Activated B cell treated with CpG ODN at 0.5 μM for 24 hours (primary cell): ENCODE data around the gene PRLR. TPM values are rescaled to one million over a fixed set of nuclear protein-coding genes. Genes with fewer than 3 reads are reported as not detected.
"Not testable (repeated sequence)": the region's sequence is repeated elsewhere in the genome, so short reads cannot be mapped to it uniquely, and the experiment has no call there.

Source experiments
- ATAC-seq: fragments of 200-7000 bp; cut with Tn5 transposase; one replicate; pipeline ENCODE4 v1.10.0; 2021; ENCODE audit warnings: low read depth, mild to moderate bottlenecking, moderate library complexity
- CTCF ChIA-PET: fragments of 350-600 bp; sonication (Branson Sonifier 250); formaldehyde crosslinking; loops from one replicate; lab custom pipeline; 2021; ENCODE audit warnings: antibody characterized with exemption; lab: Charles Lee
- POLR2A ChIA-PET: fragments of 350-600 bp; sonication (Branson Sonifier 250); formaldehyde crosslinking; loops from one replicate; lab custom pipeline; 2021; ENCODE audit warnings: antibody characterized with exemption; lab: Charles Lee
- DNase-seq: peaks from one replicate; pipeline ENCODE4 v3.0.0; 2022
- H3K27ac Mint-ChIP-seq: one replicate; pipeline ENCODE4 v1.8.0; 2020; ENCODE audit warnings: mixed read lengths
- H3K27me3 Mint-ChIP-seq: one replicate; pipeline ENCODE4 v1.8.0; 2021; ENCODE audit warnings: mixed read lengths
- H3K36me3 Mint-ChIP-seq: one replicate; pipeline ENCODE4 v1.8.0; 2021; ENCODE audit warnings: low read depth, mixed read lengths
- H3K4me1 Mint-ChIP-seq: one replicate; pipeline ENCODE4 v1.8.0; 2021; ENCODE audit warnings: mixed read lengths
- H3K4me3 Mint-ChIP-seq: one replicate; pipeline ENCODE4 v1.8.0; 2020; ENCODE audit warnings: mild to moderate bottlenecking, mixed read lengths
- H3K9me3 Mint-ChIP-seq: one replicate; pipeline ENCODE4 v1.8.0; 2020; ENCODE audit warnings: mixed read lengths
- intact Hi-C: fragments of 100-400 bp; cut with micrococcal nuclease; formaldehyde crosslinking; loops from one replicate; pipeline ENCODE4 v1.15.1; 2024
- total RNA-seq: library from RNA; stranded (reverse); gene quantifications from 2 replicates; pipeline ENCODE4 v1.2.3, GENCODE V29; 2022
- TF ChIP-seq, protein P1 (sequence below): fragments of 200-600 bp; IDR thresholded peaks from one replicate; pipeline ENCODE4 v1.8.0; 2022; ENCODE audit warnings: antibody characterized with exemption, mild to moderate bottlenecking

The PRLR gene
- total RNA-seq, 1 donor from 2014 or later, result 3.7 TPM

DNA sequence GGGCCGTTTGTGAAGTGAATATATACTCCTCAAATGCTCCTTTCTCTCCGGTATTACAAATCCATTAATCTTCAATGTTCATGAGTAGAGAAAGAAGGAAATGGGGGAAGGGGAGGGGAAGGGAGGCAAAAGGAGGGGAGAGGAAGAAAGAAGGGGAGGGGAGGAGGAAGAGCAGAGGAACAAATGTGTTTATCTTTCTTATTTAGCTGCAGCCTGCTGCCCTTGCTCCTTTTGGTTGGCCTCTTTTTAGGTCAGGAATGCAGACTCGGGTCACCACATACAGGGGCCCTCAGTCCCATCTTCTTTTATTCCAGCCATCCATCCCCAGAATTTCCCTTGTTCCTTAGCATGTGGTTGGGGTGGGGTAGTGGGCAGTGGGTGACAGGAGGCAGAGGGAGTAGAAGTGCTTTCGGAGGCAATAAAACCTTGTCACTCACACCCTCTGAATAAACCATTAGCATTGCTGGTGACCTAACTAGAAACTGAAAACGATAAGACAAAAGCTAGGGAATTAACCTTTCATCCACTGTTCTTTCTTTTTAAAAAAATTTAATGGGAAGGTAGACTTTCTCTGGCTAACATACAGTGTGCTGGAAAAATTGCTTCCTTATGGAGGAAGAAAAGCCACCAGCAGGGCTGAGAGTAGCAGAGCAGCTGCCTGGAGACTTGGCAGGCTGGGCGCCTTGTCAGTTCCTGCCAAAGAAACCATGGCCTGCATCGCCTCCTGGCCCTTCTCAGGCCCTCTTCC is 16.8 kb upstream of the PRLR start:
- Mint-ChIP-seq H3K4me3 (no peak overlapping the region), H3K4me1 (no peaks in the 10 kb centered on the region), H3K27me3 (no peaks in the 10 kb centered on the region), H3K27ac (no peak overlapping the region), H3K36me3 (no peaks in the 10 kb centered on the region), H3K9me3 (peaks cover 1% of the 10 kb centered on the region)
- DNase-seq (no peak), ATAC-seq (no peak)
- TF ChIP-seq, protein P1, sequence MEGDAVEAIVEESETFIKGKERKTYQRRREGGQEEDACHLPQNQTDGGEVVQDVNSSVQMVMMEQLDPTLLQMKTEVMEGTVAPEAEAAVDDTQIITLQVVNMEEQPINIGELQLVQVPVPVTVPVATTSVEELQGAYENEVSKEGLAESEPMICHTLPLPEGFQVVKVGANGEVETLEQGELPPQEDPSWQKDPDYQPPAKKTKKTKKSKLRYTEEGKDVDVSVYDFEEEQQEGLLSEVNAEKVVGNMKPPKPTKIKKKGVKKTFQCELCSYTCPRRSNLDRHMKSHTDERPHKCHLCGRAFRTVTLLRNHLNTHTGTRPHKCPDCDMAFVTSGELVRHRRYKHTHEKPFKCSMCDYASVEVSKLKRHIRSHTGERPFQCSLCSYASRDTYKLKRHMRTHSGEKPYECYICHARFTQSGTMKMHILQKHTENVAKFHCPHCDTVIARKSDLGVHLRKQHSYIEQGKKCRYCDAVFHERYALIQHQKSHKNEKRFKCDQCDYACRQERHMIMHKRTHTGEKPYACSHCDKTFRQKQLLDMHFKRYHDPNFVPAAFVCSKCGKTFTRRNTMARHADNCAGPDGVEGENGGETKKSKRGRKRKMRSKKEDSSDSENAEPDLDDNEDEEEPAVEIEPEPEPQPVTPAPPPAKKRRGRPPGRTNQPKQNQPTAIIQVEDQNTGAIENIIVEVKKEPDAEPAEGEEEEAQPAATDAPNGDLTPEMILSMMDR, result no peak
- CTCF ChIA-PET, result no interaction called here
- POLR2A ChIA-PET, result no interaction called here
- intact Hi-C loops, result no loop called here

DNA sequence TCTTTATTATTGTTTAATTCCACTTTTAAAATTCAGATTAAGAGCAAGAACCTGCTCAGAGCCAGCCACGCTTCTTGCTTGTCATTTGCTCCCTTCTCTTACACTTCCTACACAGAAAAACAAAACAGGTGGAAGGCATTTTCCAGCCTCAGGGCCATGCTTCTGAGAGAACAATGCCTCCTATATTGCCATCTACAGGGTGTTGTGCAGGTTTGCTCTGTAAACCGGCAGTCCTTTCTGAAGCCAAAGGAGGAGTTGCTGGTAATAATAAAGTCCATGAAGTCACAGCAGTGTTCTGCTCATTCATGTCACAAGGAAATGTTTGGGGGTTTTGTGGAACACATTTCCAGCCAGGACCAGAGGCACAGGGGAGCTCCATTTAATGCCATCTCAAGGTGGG is 16.1 kb upstream of the PRLR start:
- Mint-ChIP-seq H3K4me1 (no peaks in the 10 kb centered on the region), H3K9me3 (no peaks in the 10 kb centered on the region), H3K4me3 (no peak overlapping the region), H3K27me3 (no peaks in the 10 kb centered on the region), H3K36me3 (no peaks in the 10 kb centered on the region), H3K27ac (no peak overlapping the region)
- TF ChIP-seq, protein P1, result no peak
- intact Hi-C loops, result no loop called here
- ChIA-PET CTCF (no interaction called here), POLR2A (no interaction called here)
- ATAC-seq, result no peak
- no peak for DNase-seq

DNA sequence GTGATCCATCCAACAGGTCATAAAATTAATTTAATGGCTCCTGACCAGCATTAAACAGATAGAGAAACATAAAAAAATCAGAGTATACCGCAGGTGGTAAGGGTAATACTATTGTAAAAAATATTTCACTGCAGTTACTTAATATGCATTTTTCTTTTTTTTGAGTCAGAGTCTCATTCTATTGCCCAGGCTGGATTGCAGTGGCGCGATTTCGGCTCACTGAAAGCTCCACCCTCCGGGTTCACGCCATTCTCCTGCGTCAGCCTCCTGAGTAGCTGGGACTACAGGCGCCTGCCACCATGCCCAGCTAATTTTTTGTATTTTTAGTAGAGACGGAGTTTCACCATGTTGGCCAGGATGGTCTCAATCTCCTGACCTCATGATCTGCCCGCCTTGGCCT is 15.1 kb upstream of the PRLR start:
- intact Hi-C loops, H3K9me3 Mint-ChIP-seq, H3K27me3 Mint-ChIP-seq, DNase-seq, POLR2A ChIA-PET, H3K36me3 Mint-ChIP-seq, CTCF ChIA-PET, ATAC-seq, H3K4me3 Mint-ChIP-seq, H3K27ac Mint-ChIP-seq, H3K4me1 Mint-ChIP-seq: not testable (repeated sequence)

DNA sequence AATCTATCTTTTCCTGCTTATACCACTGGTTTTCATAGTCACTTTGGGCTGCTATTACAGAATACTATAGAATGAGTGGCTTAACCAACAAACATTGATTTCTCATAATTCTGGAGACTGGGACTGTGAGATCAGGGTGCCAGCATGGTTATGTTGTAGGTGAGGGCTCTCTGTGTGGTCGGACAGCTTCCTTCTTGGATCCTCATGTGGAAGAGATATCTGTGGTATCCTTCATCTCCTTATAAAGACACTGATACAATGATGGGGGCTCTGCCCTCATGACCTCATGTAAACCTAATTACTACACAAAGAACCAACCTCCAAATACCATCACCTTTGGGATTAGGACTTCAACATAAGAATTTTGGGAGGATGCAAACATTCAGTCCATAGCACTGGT is 13.9 kb upstream of the PRLR start:
- TF ChIP-seq, protein P1, result no peak
- DNase-seq, result no peak
- ChIA-PET CTCF (no interaction called here), POLR2A (interaction anchor here (0.5 kb wide), 1 partner anchor 186 kb away, joined by 3 read pairs; no protein-coding TSS in a partner anchor)
- intact Hi-C loops, result no loop called here
- Mint-ChIP-seq H3K4me1 (no peaks in the 10 kb centered on the region), H3K9me3 (no peaks in the 10 kb centered on the region), H3K27me3 (no peaks in the 10 kb centered on the region), H3K27ac (no peak overlapping the region), H3K36me3 (no peaks in the 10 kb centered on the region), H3K4me3 (no peak overlapping the region)
- no peak for ATAC-seq

DNA sequence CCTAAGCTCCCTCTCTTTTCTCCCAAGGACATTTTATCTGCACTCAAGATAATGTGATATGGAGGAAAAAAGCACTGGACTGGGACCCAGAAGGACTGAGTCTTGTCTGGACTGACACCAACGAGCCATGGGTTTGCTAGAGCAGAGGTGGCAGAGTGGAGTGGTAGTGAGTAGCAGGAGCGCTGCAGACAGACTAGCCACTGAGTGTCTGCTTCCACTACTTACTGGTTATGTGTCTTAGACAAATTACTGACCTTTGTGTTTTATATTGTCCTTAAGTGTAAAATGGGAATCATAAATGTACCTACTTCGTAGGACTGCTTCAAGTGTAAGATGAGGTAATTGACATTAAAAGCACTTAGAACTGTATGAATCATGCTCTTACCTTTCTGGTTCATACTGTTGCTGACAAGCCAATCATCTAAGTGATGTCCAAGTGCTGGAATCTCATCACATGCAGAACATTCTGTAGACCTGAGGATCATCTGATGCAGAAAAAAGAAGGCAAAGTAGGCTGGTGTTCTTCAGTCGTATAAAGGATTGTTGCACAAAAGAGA is 12.5 kb upstream of the PRLR start:
- no peaks in the 10 kb centered on the region for H3K9me3 Mint-ChIP-seq
- no peaks in the 10 kb centered on the region for H3K36me3 Mint-ChIP-seq
- no peaks in the 10 kb centered on the region for H3K4me1 Mint-ChIP-seq
- DNase-seq (no peak), ATAC-seq (no peak)
- ChIA-PET CTCF (no interaction called here), POLR2A (no interaction called here)
- no peaks in the 10 kb centered on the region for H3K27me3 Mint-ChIP-seq
- TF ChIP-seq, protein P1, result no peak
- no peak overlapping the region for H3K4me3 Mint-ChIP-seq
- no peak overlapping the region for H3K27ac Mint-ChIP-seq
- intact Hi-C loops, result no loop called here
